HCT116 (cell line): Measurements from ENCODE around the gene ZNF76. TPM values are rescaled to one million over a fixed set of nuclear protein-coding genes. Genes with fewer than 3 reads are reported as not detected.

Experiments used
- ATAC-seq: fragments of 200-7000 bp; cut with Tn5 transposase; 2 replicates; pipeline ENCODE4 v1.9.1; 2020; ENCODE audit warnings: mild to moderate bottlenecking, moderate library complexity
- BruUV-seq: library from RNA; stranded (reverse); fragments of 400-500 nt; replicated peaks from 2 replicates; lab custom pipeline; 2021; lab: Mats Ljungman, UMichigan
- CTCF ChIA-PET: fragments of 300-600 bp; sonication (Branson Sonifier 250); formaldehyde crosslinking; loops from one replicate; lab custom pipeline; 2021; ENCODE audit warnings: antibody characterized with exemption; lab: Charles Lee
- POLR2A ChIA-PET: fragments of 300-600, 350-600 bp; sonication (Branson Sonifier 250); formaldehyde crosslinking; loops from one replicate; lab custom pipeline; 2021; ENCODE audit warnings: antibody characterized with exemption; lab: Charles Lee
- RAD21 ChIA-PET, 2 experiments: fragments of 300-600 bp; sonication (Branson Sonifier 250); formaldehyde crosslinking; loops; one replicate each; lab custom pipeline; 2023; ENCODE audit warnings: low total read pairs in 2 of 2; ENCODE audit not compliant: uncharacterized antibody in 2 of 2, unreplicated experiment in 2 of 2, low non-redundant PET in 1 of 2; lab: Charles Lee
- DNase-seq: peaks from one replicate; pipeline ENCODE4 v3.0.0-alpha.2; 2010; ENCODE audit warnings: low read depth, low spot score
- H2AFZ ChIP-seq: fragments of 200-600 bp; shearing (Covaris generic), sonication (generic); 2 replicates; pipeline ENCODE4 v1.6.1; 2017; ENCODE audit warnings: low read depth, mixed run types, mixed read lengths, antibody characterized with exemption, low read length; ENCODE audit not compliant: poor library complexity, severe bottlenecking
- H3K27ac ChIP-seq: 2 replicates; pipeline ENCODE4 v1.5.1; 2012; ENCODE audit warnings: low read depth, low read length
- H3K27me3 ChIP-seq: fragments of 200-600 bp; sonication (generic); 2 replicates; pipeline ENCODE4 v1.6.1; 2016; ENCODE audit warnings: mixed run types, low read length, mixed read lengths; ENCODE audit not compliant: insufficient read depth
- H3K36me3 ChIP-seq, 2 experiments: fragments of 200-500 bp in 1 of 2; fragments of 200-600 bp in 1 of 2; sonication (Bioruptor generic) in 1 of 2; sonication (generic) in 1 of 2; 2 replicates each; pipeline versions ENCODE4 v1.5.1 to v1.6.1; 2014 to 2016; ENCODE audit warnings: low read length in 2 of 2, inconsistent platforms in 1 of 2, mixed read lengths in 1 of 2, mixed run types in 1 of 2; ENCODE audit not compliant: insufficient read depth in 2 of 2, control insufficient read depth in 1 of 2
- H3K4me1 ChIP-seq, 2 experiments: fragments of 200-600 bp in 1 of 2; sonication (generic) in 1 of 2; 2 replicates each; pipeline versions ENCODE4 v1.5.1 to v1.6.1; 2012 to 2017; ENCODE audit warnings: low read length in 2 of 2, inconsistent platforms in 1 of 2, mild to moderate bottlenecking in 1 of 2, mixed read lengths in 1 of 2, mixed run types in 1 of 2, moderate library complexity in 1 of 2; ENCODE audit not compliant: insufficient read depth in 2 of 2, control insufficient read depth in 1 of 2
- H3K4me2 ChIP-seq: fragments of 200-600 bp; sonication (generic); 2 replicates; pipeline ENCODE4 v1.6.1; 2017; ENCODE audit warnings: mixed run types, low read length, mixed read lengths
- H3K4me3 ChIP-seq, 2 experiments: fragments of 200-600 bp in 1 of 2; sonication (generic) in 1 of 2; replicated peaks in 1 of 2; 2 replicates each; pipeline ENCODE4 v1.5.1; 2011 to 2016; ENCODE audit warnings: low read length in 2 of 2, control low read depth in 1 of 2, low read depth in 1 of 2, mild to moderate bottlenecking in 1 of 2, mixed read lengths in 1 of 2, mixed run types in 1 of 2
- H3K79me2 ChIP-seq: fragments of 200-600 bp; sonication (generic); 2 replicates; pipeline ENCODE4 v1.6.1; 2017; ENCODE audit warnings: mild to moderate bottlenecking, mixed run types, low read length, moderate library complexity, mixed read lengths; ENCODE audit not compliant: insufficient read depth
- H3K9ac ChIP-seq: fragments of 200-600 bp; sonication (generic); 2 replicates; pipeline ENCODE4 v1.6.1; 2016; ENCODE audit warnings: low read length, mixed read lengths
- H3K9me2 ChIP-seq: fragments of 200-600 bp; sonication (generic), shearing (Covaris generic); 2 replicates; pipeline ENCODE4 v1.6.1; 2017; ENCODE audit warnings: mixed run types, mild to moderate bottlenecking, moderate library complexity; ENCODE audit not compliant: insufficient read depth
- H3K9me3 ChIP-seq, 2 experiments: fragments of 200-500 bp in 1 of 2; fragments of 200-600 bp in 1 of 2; sonication (Bioruptor generic) in 1 of 2; sonication (generic) in 1 of 2; 2 replicates each; pipeline ENCODE4 v1.6.1; 2014 to 2017; ENCODE audit warnings: low read length in 2 of 2, mixed read lengths in 2 of 2, inconsistent platforms in 1 of 2, low read depth in 1 of 2, mild to moderate bottlenecking in 1 of 2, mixed run types in 1 of 2, moderate library complexity in 1 of 2; ENCODE audit not compliant: control insufficient read depth in 1 of 2, insufficient read depth in 1 of 2
- H4K20me1 ChIP-seq: fragments of 200-600 bp; sonication (generic), shearing (Covaris generic); 2 replicates; pipeline ENCODE4 v1.6.1; 2017; ENCODE audit warnings: mixed run types, mild to moderate bottlenecking, moderate library complexity; ENCODE audit not compliant: insufficient read depth
- CBX3 ChIP-seq: IDR thresholded peaks from 2 replicates; pipeline ENCODE4 v1.6.1; 2012; ENCODE audit warnings: low read depth
- CEBPB ChIP-seq: IDR thresholded peaks from 2 replicates; pipeline ENCODE4 v1.6.1; 2012; ENCODE audit warnings: low read depth
- EGR1 ChIP-seq: IDR thresholded peaks from 2 replicates; pipeline ENCODE4 v1.6.1; 2012; ENCODE audit warnings: low read depth
- EZH2 ChIP-seq: fragments of 200-600 bp; sonication (generic); IDR thresholded peaks from 2 replicates; pipeline ENCODE4 v1.6.1; 2017; ENCODE audit warnings: antibody characterized with exemption, mixed run types
- EZH2phosphoT487 ChIP-seq: fragments of 200-600 bp; IDR thresholded peaks from 2 replicates; pipeline ENCODE4 v1.6.1; 2018; ENCODE audit warnings: antibody characterized with exemption, borderline replicate concordance
- FOSL1 ChIP-seq: IDR thresholded peaks from 2 replicates; pipeline ENCODE4 v1.6.1; 2012; ENCODE audit warnings: low read depth
- JUND ChIP-seq: IDR thresholded peaks from 2 replicates; pipeline ENCODE4 v1.6.1; 2012
- POLR2A ChIP-seq: IDR thresholded peaks from 2 replicates; pipeline ENCODE4 v1.7.0; 2011; ENCODE audit warnings: borderline replicate concordance; ENCODE audit not compliant: insufficient read depth, insufficient read length; ENCODE audit errors: extremely low read depth
- POLR2AphosphoS5 ChIP-seq: IDR thresholded peaks from 2 replicates; pipeline ENCODE4 v1.6.1; 2011; ENCODE audit warnings: mild to moderate bottlenecking, low read depth, low read length, moderate library complexity
- SIN3A ChIP-seq: IDR thresholded peaks from 2 replicates; pipeline ENCODE4 v1.6.1; 2012; ENCODE audit warnings: low read depth
- SP1 ChIP-seq: IDR thresholded peaks from 2 replicates; pipeline ENCODE4 v1.6.1; 2012; ENCODE audit warnings: low read depth
- SRF ChIP-seq: IDR thresholded peaks from 2 replicates; pipeline ENCODE4 v1.6.1; 2012; ENCODE audit warnings: low read depth
- TCF7L2 ChIP-seq: IDR thresholded peaks from 2 replicates; pipeline ENCODE4 v1.7.0; 2011; ENCODE audit warnings: borderline replicate concordance, inconsistent platforms; ENCODE audit not compliant: insufficient read depth, insufficient read length; ENCODE audit errors: extremely low read depth
- YY1 ChIP-seq: IDR thresholded peaks from 2 replicates; pipeline ENCODE4 v1.6.1; 2011; ENCODE audit warnings: low read length, low read depth, moderate library complexity, mild to moderate bottlenecking; ENCODE audit not compliant: insufficient replicate concordance; ENCODE audit errors: extremely low read depth
- ZNF274 ChIP-seq: fragments of 200-500 bp; sonication (Bioruptor generic); IDR thresholded peaks from 2 replicates; pipeline ENCODE4 v1.6.1; 2014; ENCODE audit warnings: mild to moderate bottlenecking, low read depth, low read length, inconsistent platforms
- intact Hi-C: fragments of 100-400 bp; cut with micrococcal nuclease; formaldehyde crosslinking; loops from 2 replicates; pipeline ENCODE4 v1.10.0; 2022
- total RNA-seq: library from RNA; stranded (reverse); gene quantifications from one replicate; pipeline ENCODE4 v1.2.1, GENCODE V29; 2021; ENCODE audit not compliant: unreplicated experiment
- TF ChIP-seq, protein P1 (sequence below): IDR thresholded peaks from 2 replicates; pipeline ENCODE4 v1.6.1; 2012; ENCODE audit warnings: low read depth
- TF ChIP-seq, protein P2 (sequence below), 3 experiments: fragments of 200-600 bp in 1 of 3; sonication (generic) in 1 of 3; IDR thresholded peaks in 2 of 3; conservative IDR thresholded peaks in 1 of 3; 2 replicates each; pipeline ENCODE4 v1.5.1; 2012 to 2017; ENCODE audit warnings: low read depth in 2 of 3, low read length in 2 of 3, antibody characterized with exemption in 1 of 3, borderline replicate concordance in 1 of 3, control low read depth in 1 of 3, mild to moderate bottlenecking in 1 of 3, mixed read lengths in 1 of 3, mixed run types in 1 of 3, moderate library complexity in 1 of 3; ENCODE audit not compliant: insufficient read depth in 1 of 3
- TF ChIP-seq, protein P3 (sequence below): IDR thresholded peaks from 2 replicates; pipeline ENCODE4 v1.6.1; 2012
- TF ChIP-seq, protein P4 (sequence below): IDR thresholded peaks from 2 replicates; pipeline ENCODE4 v1.6.1; 2011; ENCODE audit warnings: mild to moderate bottlenecking, low read length, moderate library complexity; ENCODE audit not compliant: insufficient replicate concordance; ENCODE audit errors: extremely low read depth
- TF ChIP-seq, protein P5 (sequence below): IDR thresholded peaks from 2 replicates; pipeline ENCODE4 v1.6.1; 2012

ZNF76 gene
- total RNA-seq, 1 experiment from 2014 or later: 47.5 TPM

DNA sequence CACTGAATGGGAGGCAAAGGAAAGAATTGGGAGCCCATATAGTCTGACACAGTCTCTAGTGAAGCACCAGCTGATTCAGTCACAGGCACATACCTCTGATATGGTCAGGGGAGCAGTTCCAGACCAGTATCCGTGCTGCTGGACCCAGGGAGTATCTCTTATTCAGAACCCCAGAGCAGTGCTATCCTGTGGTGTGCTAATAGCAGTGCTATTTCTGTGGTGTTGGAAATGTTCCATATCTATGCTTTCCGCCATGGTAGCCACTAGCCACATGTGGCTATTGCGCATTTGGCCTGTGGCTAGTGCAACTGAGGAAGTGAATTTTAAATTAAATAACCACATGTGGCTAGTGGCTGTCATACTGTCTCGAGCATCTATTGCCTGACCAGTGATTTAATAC, 34.8 kb upstream of the ZNF76 start:
- no peak for ATAC-seq
- no peak overlapping the region for H3K4me3 ChIP-seq
- BruUV-seq: no TSS peak
- no peak overlapping the region for H2AFZ ChIP-seq
- no peaks in the 10 kb centered on the region for H4K20me1 ChIP-seq
- H3K36me3 ChIP-seq: no peaks in the 10 kb centered on the region
- no peak overlapping the region for H3K9ac ChIP-seq
- no peaks in the 10 kb centered on the region for H3K79me2 ChIP-seq
- no peaks in the 10 kb centered on the region for H3K27me3 ChIP-seq
- H3K27ac ChIP-seq: no peak overlapping the region
- RAD21 ChIA-PET: no interaction called here
- no peak overlapping the region for H3K4me2 ChIP-seq
- H3K4me1 ChIP-seq: no peaks in the 10 kb centered on the region
- DNase-seq: no peak
- POLR2A ChIA-PET: no interaction called here
- no peak for TF ChIP-seq EZH2phosphoT487
- TF ChIP-seq, protein P1, sequence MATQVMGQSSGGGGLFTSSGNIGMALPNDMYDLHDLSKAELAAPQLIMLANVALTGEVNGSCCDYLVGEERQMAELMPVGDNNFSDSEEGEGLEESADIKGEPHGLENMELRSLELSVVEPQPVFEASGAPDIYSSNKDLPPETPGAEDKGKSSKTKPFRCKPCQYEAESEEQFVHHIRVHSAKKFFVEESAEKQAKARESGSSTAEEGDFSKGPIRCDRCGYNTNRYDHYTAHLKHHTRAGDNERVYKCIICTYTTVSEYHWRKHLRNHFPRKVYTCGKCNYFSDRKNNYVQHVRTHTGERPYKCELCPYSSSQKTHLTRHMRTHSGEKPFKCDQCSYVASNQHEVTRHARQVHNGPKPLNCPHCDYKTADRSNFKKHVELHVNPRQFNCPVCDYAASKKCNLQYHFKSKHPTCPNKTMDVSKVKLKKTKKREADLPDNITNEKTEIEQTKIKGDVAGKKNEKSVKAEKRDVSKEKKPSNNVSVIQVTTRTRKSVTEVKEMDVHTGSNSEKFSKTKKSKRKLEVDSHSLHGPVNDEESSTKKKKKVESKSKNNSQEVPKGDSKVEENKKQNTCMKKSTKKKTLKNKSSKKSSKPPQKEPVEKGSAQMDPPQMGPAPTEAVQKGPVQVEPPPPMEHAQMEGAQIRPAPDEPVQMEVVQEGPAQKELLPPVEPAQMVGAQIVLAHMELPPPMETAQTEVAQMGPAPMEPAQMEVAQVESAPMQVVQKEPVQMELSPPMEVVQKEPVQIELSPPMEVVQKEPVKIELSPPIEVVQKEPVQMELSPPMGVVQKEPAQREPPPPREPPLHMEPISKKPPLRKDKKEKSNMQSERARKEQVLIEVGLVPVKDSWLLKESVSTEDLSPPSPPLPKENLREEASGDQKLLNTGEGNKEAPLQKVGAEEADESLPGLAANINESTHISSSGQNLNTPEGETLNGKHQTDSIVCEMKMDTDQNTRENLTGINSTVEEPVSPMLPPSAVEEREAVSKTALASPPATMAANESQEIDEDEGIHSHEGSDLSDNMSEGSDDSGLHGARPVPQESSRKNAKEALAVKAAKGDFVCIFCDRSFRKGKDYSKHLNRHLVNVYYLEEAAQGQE: no peak
- TF ChIP-seq TCF7L2: no peak
- no peak for TF ChIP-seq EGR1
- TF ChIP-seq, protein P2, sequence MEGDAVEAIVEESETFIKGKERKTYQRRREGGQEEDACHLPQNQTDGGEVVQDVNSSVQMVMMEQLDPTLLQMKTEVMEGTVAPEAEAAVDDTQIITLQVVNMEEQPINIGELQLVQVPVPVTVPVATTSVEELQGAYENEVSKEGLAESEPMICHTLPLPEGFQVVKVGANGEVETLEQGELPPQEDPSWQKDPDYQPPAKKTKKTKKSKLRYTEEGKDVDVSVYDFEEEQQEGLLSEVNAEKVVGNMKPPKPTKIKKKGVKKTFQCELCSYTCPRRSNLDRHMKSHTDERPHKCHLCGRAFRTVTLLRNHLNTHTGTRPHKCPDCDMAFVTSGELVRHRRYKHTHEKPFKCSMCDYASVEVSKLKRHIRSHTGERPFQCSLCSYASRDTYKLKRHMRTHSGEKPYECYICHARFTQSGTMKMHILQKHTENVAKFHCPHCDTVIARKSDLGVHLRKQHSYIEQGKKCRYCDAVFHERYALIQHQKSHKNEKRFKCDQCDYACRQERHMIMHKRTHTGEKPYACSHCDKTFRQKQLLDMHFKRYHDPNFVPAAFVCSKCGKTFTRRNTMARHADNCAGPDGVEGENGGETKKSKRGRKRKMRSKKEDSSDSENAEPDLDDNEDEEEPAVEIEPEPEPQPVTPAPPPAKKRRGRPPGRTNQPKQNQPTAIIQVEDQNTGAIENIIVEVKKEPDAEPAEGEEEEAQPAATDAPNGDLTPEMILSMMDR (IDR thresholded peaks at IDR 0.05 in 2 of 3, conservative IDR thresholded peaks at IDR 0.05 in 1 of 3; ENCODE audit: borderline replicate concordance in 1 of 3, insufficient read depth in 1 of 3, low read depth in 2 of 3, low read length in 2 of 3): no peak
- TF ChIP-seq SP1: no peak
- TF ChIP-seq FOSL1: no peak
- no peak for TF ChIP-seq SRF
- TF ChIP-seq, protein P3, sequence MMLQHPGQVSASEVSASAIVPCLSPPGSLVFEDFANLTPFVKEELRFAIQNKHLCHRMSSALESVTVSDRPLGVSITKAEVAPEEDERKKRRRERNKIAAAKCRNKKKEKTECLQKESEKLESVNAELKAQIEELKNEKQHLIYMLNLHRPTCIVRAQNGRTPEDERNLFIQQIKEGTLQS: no peak
- TF ChIP-seq, protein P4, sequence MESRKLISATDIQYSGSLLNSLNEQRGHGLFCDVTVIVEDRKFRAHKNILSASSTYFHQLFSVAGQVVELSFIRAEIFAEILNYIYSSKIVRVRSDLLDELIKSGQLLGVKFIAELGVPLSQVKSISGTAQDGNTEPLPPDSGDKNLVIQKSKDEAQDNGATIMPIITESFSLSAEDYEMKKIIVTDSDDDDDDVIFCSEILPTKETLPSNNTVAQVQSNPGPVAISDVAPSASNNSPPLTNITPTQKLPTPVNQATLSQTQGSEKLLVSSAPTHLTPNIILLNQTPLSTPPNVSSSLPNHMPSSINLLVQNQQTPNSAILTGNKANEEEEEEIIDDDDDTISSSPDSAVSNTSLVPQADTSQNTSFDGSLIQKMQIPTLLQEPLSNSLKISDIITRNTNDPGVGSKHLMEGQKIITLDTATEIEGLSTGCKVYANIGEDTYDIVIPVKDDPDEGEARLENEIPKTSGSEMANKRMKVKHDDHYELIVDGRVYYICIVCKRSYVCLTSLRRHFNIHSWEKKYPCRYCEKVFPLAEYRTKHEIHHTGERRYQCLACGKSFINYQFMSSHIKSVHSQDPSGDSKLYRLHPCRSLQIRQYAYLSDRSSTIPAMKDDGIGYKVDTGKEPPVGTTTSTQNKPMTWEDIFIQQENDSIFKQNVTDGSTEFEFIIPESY: no peak
- no peak for TF ChIP-seq POLR2A
- no peak for TF ChIP-seq CEBPB
- no peak for TF ChIP-seq CBX3
- TF ChIP-seq ZNF274: no peak
- TF ChIP-seq POLR2AphosphoS5: no peak
- TF ChIP-seq YY1: no peak
- TF ChIP-seq EZH2: no peak
- no peak for TF ChIP-seq JUND
- TF ChIP-seq, protein P5, sequence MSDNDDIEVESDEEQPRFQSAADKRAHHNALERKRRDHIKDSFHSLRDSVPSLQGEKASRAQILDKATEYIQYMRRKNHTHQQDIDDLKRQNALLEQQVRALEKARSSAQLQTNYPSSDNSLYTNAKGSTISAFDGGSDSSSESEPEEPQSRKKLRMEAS: no peak
- no peak for TF ChIP-seq SIN3A
- TF ChIP-seq, all 23 proteins: peak for 0
- intact Hi-C loops: no loop called here
- CTCF ChIA-PET: no interaction called here
- no peaks in the 10 kb centered on the region for H3K9me3 ChIP-seq
- no peaks in the 10 kb centered on the region for H3K9me2 ChIP-seq
